HFF-Myc (cell line): ENCODE measurements around the gene CACHD1.

ENCODE experiments used
- DNase-seq: peaks from one replicate; pipeline ENCODE4 v3.0.0-alpha.2; 2011; ENCODE audit warnings: low read depth; ENCODE audit errors: extremely low read depth
- H3K4me3 ChIP-seq: replicated peaks from 2 replicates; pipeline ENCODE4 v1.5.1; 2011; ENCODE audit warnings: low read depth, mild to moderate bottlenecking, control low read depth, low read length
- TF ChIP-seq, protein P1 (sequence below): IDR thresholded peaks from 2 replicates; pipeline ENCODE4 v1.5.1; 2012; ENCODE audit warnings: mild to moderate bottlenecking, low read depth, low read length, control low read depth; ENCODE audit errors: missing control alignments

Gene CACHD1

DNA sequence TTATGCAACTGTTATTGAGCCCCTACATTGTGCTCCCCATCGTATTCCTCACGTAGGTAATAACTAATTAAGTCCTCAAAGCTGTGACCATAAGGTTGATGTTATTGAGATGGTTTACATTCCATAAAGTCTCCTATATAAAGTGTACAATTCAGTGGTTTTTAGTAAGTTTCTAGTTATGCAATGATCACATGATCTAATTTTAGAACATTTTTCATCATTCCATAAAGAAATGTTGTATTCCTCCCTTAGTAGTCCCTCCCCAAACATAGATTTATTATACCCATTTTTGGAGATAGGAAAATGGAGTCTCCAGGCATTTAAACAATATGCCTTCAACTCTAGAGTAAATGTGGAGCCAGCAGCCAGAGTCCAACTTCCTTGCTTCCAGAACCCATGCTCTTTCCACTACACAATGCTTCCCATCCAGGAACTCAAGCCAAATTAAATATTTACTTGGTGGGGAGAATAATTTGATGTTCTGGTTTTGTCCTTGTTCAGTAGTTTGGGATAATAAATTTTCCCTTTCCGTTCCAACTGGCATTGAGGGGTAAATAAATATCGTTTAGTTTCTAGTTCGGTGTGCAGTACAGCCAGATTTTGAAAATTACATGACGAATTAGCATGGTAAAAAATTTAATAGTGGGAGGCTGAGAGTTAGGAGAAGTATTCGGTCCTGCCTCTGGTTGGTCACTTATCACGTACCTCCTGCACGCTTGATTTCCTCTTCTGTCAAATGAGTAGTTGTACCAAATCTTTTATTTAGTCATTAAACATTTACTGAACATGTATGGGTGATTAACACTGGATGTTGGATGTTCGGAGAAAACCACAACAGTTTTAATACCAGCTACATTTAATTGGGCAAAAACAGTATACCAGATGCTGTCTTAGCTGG is 66.3 kb downstream of the CACHD1 start:
- TF ChIP-seq, protein P1, sequence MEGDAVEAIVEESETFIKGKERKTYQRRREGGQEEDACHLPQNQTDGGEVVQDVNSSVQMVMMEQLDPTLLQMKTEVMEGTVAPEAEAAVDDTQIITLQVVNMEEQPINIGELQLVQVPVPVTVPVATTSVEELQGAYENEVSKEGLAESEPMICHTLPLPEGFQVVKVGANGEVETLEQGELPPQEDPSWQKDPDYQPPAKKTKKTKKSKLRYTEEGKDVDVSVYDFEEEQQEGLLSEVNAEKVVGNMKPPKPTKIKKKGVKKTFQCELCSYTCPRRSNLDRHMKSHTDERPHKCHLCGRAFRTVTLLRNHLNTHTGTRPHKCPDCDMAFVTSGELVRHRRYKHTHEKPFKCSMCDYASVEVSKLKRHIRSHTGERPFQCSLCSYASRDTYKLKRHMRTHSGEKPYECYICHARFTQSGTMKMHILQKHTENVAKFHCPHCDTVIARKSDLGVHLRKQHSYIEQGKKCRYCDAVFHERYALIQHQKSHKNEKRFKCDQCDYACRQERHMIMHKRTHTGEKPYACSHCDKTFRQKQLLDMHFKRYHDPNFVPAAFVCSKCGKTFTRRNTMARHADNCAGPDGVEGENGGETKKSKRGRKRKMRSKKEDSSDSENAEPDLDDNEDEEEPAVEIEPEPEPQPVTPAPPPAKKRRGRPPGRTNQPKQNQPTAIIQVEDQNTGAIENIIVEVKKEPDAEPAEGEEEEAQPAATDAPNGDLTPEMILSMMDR: no peak
- no peak overlapping the region for H3K4me3 ChIP-seq
- DNase-seq: no peak

DNA sequence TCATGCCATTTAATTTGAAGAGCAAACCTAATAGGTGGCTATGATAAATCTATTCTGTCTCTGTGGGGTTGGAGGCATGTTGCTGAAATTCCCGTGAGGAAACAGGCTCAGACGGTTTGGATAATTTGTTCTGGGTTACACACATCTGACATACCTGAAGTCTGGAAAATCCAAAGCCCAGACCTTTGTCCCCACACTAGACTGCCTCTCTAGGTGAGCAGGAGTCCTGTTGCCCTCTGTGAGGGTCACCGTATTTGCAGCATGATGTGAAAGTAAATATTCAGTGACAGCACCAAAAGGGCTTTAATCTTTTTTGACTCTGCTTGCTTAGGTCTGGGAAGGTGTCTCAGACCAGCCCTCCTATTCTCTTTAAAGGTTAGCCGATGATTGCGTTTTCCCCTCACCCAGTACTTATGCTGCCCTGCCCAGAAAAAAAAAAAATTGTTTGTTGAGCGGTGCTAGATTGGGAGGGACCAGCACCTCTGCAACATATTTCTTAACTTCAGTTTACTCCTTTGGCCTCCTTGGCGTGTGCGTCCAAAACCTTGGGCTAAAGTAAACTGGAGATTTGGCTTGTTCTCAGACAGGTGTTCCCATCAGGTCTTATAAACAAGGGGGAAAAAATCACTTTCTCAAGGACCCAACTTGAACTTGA is 67.0 kb downstream of the CACHD1 start:
- H3K4me3 ChIP-seq: no peak overlapping the region
- DNase-seq: no peak
- TF ChIP-seq, protein P1: no peak

DNA sequence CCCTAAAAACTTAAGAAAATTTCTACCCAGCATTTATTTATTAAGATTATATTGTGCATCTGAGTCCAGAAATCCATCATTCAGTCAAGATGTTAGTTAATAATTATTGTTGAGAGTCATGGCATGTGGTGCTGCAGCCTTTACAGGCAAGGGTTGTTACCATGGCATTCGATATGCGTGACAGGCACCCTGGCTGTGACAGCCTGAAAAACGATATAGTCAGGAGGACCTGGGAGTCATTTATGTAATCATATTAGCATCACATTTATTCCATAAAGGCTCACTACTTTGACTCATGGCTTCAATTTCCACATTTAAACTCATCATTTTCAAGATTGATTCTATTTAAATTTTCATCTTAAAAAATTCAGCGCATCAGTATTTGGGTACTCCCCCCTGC is 68.0 kb downstream of the CACHD1 start:
- H3K4me3 ChIP-seq: no peak overlapping the region
- no peak for DNase-seq
- TF ChIP-seq, protein P1: no peak

DNA sequence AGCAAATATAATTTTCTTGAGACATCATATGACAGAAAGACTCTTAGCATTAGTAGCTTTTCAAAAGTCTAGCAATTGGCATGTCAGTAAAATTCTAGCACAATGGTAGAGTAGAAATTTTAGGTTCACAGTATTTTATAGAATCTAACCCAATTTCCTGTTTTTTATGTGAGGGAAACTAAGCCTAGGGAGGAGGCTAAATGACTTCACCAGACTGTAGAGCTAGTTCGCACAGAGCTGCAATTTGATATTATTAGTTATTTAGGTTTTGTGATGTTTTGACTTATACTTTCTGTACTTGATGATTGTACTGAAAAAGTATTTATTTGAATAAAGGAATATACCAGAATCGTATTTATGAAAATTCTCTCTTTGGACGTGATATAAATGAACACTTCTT is 68.5 kb downstream of the CACHD1 start:
- H3K4me3 ChIP-seq: no peak overlapping the region
- TF ChIP-seq, protein P1: no peak
- DNase-seq: no peak

DNA sequence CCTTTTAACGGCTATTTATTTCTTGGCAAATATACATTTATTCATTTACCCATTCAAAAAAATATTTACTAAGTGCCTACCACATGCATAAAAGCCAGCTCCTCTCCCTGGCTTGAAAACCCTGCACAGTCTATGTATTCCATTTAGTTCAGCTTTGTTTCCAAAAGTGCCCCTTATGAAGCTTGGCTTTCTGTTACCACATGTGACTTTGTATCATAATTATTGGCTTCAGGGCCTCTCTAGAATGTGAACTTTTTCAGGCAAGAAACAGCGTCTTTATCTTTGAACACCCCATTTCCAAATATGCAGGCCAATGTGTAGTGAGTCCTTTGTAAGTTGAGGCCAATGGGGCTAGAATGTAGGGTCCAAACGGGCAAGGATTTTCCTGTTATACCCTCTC is 69.4 kb downstream of the CACHD1 start:
- TF ChIP-seq, protein P1: no peak
- no peak for DNase-seq
- no peak overlapping the region for H3K4me3 ChIP-seq

DNA sequence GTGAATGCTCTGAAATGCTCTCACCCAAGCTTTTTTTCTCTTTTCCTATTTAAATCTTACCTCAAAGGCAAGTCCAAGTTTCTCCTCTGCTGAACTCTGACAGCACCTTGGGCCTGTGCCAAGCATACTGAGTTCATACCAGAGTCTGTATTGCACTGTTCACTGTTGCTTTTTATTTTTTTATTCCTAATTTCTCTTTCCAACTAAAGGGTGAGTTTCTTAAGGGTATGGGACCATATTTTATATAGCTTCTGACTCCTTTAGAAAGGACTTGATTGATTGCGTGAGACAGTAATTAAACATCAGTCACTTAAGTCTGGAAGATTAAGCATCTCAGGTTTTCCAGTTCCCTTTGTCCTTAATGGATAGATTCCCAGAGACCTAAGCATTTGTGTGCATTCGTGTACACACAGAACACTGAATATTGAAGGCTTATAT is 69.9 kb downstream of the CACHD1 start:
- DNase-seq: no peak
- H3K4me3 ChIP-seq: peak overlapping the region; percentile 32
- TF ChIP-seq, protein P1: no peak
